Head of caudate nucleus (tissue), 42 donors: ENCODE measurements around the gene FBN2.
"Not testable (repeated sequence)": the region's sequence is repeated elsewhere in the genome, so short reads cannot be mapped to it uniquely, and the experiment has no call there.

Source experiments
- DNase-seq, 42 donors: peaks; one replicate each; pipeline versions ENCODE4 v3.0.0 to v3.0.0-alpha.2; 2020 to 2021; ENCODE audit warnings: mixed read lengths in 7 of 42
- intact Hi-C: fragments of 100-400 bp; cut with DNase I; formaldehyde crosslinking; loops from one replicate; pipeline ENCODE4 v1.15.0; 2022

Gene FBN2

GRCh38 chr5:128400766-128401165, 137.3 kb downstream of the FBN2 start:
- intact Hi-C loops, DNase-seq: not testable (repeated sequence)

- DNase-seq, result no peak
- intact Hi-C loops, result no loop called here
Measured at GRCh38 chr5:128399111-128399510, 138.9 kb downstream of the FBN2 start.

GRCh38 chr5:128397876-128398275, 140.2 kb downstream of the FBN2 start:
- intact Hi-C loops, result no loop called here

GRCh38 chr5:128395073-128395472, 143.0 kb downstream of the FBN2 start:
- intact Hi-C loops, result no loop called here

More at GRCh38 chr5:128397876-128398275, 140.2 kb downstream of the FBN2 start:
- no peak for DNase-seq

GRCh38 chr5:128384068-128384467, 154.0 kb downstream of the FBN2 start:
- intact Hi-C loops, result no loop called here

More at GRCh38 chr5:128395073-128395472, 143.0 kb downstream of the FBN2 start:
- DNase-seq, result no peak

GRCh38 chr5:128380337-128380736, 157.7 kb downstream of the FBN2 start:
- intact Hi-C loops, result no loop called here
- no peak for DNase-seq

More at GRCh38 chr5:128384068-128384467, 154.0 kb downstream of the FBN2 start:
- no peak for DNase-seq

GRCh38 chr5:128378632-128379031, 159.4 kb downstream of the FBN2 start:
- intact Hi-C loops, result no loop called here
- DNase-seq, result no peak

GRCh38 chr5:128378196-128378595, 159.8 kb downstream of the FBN2 start:
- intact Hi-C loops, result no loop called here
- no peak for DNase-seq

GRCh38 chr5:128376577-128376976, 161.5 kb downstream of the FBN2 start:
- DNase-seq, result no peak
- intact Hi-C loops, result no loop called here

- intact Hi-C loops, result no loop called here
- no peak for DNase-seq
Measured at GRCh38 chr5:128366147-128366546, 171.9 kb downstream of the FBN2 start.

GRCh38 chr5:128362370-128362769, 175.7 kb downstream of the FBN2 start:
- no peak for DNase-seq
- intact Hi-C loops, result no loop called here

- intact Hi-C loops, result no loop called here
- no peak for DNase-seq
Measured at GRCh38 chr5:128358826-128359225, 179.2 kb downstream of the FBN2 start.

- intact Hi-C loops, result no loop called here
Measured at GRCh38 chr5:128357226-128357625, 180.8 kb downstream of the FBN2 start.

GRCh38 chr5:128355961-128356360, 182.1 kb downstream of the FBN2 start:
- intact Hi-C loops, result no loop called here

More at GRCh38 chr5:128357226-128357625, 180.8 kb downstream of the FBN2 start:
- no peak for DNase-seq

GRCh38 chr5:128353441-128354107, 184.5 kb downstream of the FBN2 start:
- intact Hi-C loops, result no loop called here
- no peak for DNase-seq

More at GRCh38 chr5:128355961-128356360, 182.1 kb downstream of the FBN2 start:
- no peak for DNase-seq

- intact Hi-C loops, result no loop called here
- no peak for DNase-seq
Measured at GRCh38 chr5:128350705-128351104, 187.3 kb downstream of the FBN2 start.

GRCh38 chr5:128349044-128349858, 188.8 kb downstream of the FBN2 start:
- no peak for DNase-seq
- intact Hi-C loops, result no loop called here

- intact Hi-C loops, result no loop called here
- DNase-seq, result no peak
Measured at GRCh38 chr5:128346038-128346437, 192.0 kb downstream of the FBN2 start.

GRCh38 chr5:128345247-128345646, 192.8 kb downstream of the FBN2 start:
- no peak for DNase-seq
- intact Hi-C loops, result no loop called here

GRCh38 chr5:128343168-128343567, 194.9 kb downstream of the FBN2 start:
- intact Hi-C loops, result no loop called here
- DNase-seq, result no peak
